Measurements from ENCODE around the gene POU6F2.

GRCh38 chr7:39415091-39415787 is 437.5 kb downstream of the POU6F2 start:
- TF ChIP-seq, protein P1, sequence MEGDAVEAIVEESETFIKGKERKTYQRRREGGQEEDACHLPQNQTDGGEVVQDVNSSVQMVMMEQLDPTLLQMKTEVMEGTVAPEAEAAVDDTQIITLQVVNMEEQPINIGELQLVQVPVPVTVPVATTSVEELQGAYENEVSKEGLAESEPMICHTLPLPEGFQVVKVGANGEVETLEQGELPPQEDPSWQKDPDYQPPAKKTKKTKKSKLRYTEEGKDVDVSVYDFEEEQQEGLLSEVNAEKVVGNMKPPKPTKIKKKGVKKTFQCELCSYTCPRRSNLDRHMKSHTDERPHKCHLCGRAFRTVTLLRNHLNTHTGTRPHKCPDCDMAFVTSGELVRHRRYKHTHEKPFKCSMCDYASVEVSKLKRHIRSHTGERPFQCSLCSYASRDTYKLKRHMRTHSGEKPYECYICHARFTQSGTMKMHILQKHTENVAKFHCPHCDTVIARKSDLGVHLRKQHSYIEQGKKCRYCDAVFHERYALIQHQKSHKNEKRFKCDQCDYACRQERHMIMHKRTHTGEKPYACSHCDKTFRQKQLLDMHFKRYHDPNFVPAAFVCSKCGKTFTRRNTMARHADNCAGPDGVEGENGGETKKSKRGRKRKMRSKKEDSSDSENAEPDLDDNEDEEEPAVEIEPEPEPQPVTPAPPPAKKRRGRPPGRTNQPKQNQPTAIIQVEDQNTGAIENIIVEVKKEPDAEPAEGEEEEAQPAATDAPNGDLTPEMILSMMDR (IDR thresholded peaks at IDR 0.05), result no peak
- TF ChIP-seq EP300 (IDR thresholded peaks at IDR 0.05) (no peak), POLR2AphosphoS5 (IDR thresholded peaks at IDR 0.05) (no peak), POLR2A (IDR thresholded peaks at IDR 0.05; ENCODE audit: low read depth) (no peak)
